Subcutaneous adipose tissue (tissue), 4 donors: ENCODE measurements around the gene HSPA2. TPM values are rescaled to one million over a fixed set of nuclear protein-coding genes. Genes with fewer than 3 reads are reported as not detected.

Source experiments
- total RNA-seq, 4 donors: library from RNA; depleted of rRNA; stranded (reverse); fragments of >200 nt; gene quantifications; one replicate each; pipeline ENCODE4 v1.1.0, GENCODE V29; 2016
- TF ChIP-seq, protein P1 (sequence below): fragments of 450-650 bp; IDR thresholded peaks from one replicate; pipeline ENCODE4 v1.5.1; 2016; ENCODE audit warnings: low read depth, mild to moderate bottlenecking, control low read depth, antibody characterized with exemption, moderate library complexity

The HSPA2 gene
- total RNA-seq, 4 donors from 2014 or later, result 6.2 to 8.8 (median 6.9) TPM

DNA sequence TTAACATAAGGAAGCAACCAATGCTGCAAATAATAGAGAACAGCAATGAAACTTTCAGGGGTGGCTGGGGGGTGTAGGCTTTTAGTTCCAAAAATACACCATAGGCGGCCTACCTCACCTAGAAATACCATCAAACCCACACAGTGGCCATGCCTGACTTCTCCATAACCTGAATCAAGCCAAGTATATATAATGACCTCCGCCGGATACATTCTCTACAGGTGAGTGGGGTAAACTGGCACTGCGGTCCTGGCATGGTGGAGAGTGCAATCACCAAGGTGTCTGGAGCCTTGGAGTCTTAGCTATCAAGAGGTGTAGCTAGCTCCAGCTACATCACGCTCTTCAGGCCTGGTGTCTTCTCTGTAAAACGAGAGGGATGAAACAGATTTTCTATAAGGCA is 38.1 kb upstream of the HSPA2 start:
- TF ChIP-seq, protein P1, sequence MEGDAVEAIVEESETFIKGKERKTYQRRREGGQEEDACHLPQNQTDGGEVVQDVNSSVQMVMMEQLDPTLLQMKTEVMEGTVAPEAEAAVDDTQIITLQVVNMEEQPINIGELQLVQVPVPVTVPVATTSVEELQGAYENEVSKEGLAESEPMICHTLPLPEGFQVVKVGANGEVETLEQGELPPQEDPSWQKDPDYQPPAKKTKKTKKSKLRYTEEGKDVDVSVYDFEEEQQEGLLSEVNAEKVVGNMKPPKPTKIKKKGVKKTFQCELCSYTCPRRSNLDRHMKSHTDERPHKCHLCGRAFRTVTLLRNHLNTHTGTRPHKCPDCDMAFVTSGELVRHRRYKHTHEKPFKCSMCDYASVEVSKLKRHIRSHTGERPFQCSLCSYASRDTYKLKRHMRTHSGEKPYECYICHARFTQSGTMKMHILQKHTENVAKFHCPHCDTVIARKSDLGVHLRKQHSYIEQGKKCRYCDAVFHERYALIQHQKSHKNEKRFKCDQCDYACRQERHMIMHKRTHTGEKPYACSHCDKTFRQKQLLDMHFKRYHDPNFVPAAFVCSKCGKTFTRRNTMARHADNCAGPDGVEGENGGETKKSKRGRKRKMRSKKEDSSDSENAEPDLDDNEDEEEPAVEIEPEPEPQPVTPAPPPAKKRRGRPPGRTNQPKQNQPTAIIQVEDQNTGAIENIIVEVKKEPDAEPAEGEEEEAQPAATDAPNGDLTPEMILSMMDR, result no peak

DNA sequence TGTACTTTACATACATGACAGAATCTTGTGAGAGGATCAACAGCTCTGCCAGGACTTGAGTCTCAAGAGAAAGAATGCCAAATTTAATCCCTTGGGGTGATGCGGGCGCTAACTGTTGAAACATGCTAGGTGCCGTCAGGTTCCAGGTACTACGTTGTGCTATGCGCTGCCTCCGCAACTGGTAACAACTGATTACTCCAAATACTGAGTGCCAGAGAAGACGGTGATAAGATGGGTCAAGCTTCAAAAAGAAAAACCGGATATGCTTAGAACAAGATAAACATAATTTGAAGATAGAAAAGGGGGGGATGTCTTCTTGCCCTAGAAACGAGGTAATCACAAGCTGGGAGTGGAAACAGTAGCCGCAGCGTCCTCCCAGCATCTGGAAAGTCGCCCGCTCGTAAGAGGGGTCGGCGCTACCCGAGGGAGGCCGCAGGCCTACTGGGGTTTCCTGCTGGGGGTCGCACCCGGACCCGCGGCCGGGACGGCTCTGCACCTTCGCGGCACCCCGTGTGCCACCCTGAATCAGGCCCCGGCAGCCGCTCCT is 37.6 kb upstream of the HSPA2 start:
- TF ChIP-seq, protein P1, result no peak

DNA sequence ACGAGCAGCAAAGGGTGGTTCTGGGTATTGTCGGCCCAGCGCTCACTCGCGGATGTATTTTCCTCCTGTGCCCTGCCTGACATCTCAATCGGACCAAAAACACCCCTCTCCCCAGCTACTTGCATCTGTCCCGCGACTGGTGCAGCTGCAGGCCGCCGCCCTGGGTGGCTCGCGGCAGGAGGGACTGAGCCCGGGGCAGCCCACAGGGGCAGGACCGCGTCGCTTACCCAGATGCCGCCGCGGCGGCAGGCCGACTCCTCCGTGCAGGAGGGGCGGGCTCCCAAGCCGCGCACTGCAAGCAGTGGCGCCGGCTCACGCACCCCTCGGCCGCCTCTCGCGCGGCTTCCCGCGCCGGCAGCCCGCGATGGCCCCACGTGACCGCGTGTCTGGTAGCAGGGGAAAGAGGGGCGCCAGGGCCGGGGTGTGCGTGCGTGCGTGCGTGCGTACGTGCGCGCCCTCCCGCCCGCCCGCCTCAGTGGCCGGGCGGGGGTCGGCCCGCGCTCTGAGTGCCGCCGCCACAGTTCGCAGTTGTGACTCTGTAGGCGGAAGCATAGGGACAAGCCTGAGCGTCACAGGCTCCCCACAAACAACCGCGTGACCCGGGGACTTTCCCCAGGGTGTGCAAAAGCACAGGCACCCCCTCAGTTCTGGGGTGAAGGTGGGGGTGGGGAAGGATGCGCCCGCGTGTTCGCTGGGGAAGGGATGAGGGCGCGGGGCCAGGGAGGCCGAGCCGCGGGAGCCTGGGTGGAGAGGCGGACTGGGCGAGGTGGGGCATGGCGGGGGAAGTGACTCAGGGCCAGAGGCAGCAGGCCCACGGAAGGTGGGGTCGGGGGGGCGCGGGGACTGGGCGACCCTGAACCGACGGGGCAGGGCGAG is 36.9 kb upstream of the HSPA2 start, which contains the start of gene ZBTB25:
ZBTB25 (minus strand) TSS at position 405 of the 876 bp plus-strand sequence. CDS start 13,305 bp downstream, outside the sequence.
- TF ChIP-seq, protein P1, result no peak

DNA sequence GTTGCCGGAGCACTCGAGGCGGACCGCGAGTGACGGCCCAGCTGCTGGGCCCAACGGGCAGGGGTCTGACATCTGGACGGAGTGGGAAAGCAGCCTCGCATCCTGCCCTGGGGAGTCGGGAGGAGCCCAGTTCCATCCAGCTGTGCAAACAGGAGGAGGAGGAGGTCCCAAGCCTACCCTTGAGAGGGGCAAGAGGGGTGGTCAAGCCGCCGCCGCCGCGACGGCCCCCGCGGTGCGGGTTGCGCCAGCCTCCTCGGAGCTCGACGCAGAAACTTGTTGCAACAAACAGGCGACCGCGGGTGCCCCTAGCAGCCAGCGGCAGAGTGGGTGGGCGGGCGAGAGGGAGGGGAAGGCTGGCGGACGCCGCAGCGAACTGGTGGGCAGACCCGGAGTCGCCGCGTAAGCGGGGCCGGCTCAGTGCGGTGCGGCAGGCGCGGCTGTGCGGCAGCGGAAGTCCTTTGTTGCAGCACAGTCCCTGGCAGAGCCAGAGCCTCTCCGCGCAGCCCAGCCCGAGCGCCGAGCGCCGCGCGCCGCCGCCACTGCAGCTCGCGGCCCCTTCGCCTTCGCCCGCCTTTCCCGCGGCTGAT is 36.1 kb upstream of the HSPA2 start, which contains the start of gene ZBTB1:
ZBTB1 (plus strand) TSS at position 461 of the 587 bp plus-strand sequence. CDS start 16,735 bp downstream, outside the sequence.
- TF ChIP-seq, protein P1, result no peak

DNA sequence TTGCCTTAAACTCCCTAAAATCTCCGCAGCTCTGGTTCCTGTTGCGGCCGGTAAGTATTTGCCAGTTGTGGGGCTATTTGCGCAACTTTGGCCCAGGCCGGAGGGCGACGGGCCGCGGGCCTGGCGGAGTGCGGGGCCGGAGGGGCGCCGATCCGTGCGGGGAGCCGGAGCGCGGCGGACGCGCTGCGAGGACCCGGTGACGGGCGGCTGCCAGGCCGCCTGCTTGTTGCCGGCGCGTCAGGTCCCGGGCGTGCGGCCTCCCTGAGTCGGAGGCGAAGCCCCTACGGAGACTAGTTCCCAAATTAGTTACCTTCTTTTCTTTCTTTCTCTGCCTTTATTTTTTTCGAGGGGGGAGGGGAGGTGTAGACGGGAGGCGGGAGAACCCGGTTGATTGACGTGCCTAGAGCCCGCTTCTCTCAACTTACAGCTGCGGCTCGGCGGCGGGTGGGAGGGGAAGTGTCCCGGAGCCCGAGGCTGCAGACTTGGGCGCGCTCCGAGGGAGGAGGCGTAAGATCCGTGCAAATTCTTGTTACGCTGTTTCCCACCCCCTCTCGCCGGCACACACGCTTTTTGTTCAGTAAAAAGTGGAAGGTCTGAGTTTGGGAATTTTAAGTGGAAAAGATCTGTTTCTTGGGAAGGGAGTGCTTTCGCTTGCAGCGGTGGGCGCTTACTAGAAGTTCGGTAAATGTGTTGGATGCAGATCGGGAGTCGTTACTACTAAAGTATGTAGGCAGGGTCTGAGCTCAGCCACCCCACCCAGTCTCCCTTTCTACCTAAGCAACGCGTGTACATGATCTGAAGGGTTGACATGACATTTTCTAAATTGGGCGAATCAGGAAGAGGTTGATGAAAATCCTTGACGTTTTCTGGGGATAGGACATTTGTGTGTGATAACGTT is 35.4 kb upstream of the HSPA2 start:
- TF ChIP-seq, protein P1, result no peak

DNA sequence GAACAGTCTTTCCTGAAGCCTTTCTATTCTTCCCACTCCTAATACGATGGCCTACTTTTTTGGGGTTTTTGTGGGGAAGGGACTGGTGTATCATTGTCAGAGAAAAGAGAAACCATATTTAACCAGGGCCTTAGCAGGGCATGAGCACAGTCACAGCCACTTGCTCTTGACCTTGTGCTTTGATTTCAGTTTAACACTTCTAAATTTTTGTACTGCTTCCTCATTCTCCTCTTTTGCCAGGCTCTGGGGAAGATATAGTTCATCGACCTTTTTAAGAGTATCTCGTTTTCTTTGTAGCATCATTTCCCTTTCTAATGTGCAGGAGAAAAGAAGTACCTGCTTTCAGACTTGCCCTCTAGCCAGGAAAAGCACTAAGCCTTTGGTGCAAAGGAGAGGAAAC is 33.8 kb upstream of the HSPA2 start:
- TF ChIP-seq, protein P1, result no peak
